SKM-1 treated with dmso at 0.1 percent for 144 hours (cell line): ENCODE data around the gene COL4A6.

Experiments used
- DNase-seq: peaks from one replicate; lab custom pipeline; 2025; ENCODE audit not compliant: unreplicated experiment; lab: John Stamatoyannopoulos, UW

COL4A6 gene

DNA sequence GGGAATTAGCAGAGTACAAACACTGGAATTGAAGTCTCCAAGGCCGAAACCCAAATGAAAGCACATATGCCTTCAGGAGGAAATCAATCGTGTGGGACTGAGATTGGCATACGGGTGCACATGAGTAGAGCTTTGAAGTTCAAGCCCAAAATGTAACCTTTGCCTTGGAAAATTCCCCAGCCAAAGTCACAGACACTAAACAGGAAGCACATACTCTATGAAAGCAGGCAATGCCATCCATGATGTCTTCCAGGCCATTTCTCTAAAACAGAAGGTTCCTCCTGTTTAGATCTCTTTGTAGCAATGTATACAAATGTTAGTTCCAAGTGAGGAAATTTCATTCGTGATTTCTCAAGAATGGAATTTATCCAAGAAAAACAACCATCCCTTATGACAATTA lies 162.5 kb downstream of the COL4A6 start:
- DNase-seq, result no peak

DNA sequence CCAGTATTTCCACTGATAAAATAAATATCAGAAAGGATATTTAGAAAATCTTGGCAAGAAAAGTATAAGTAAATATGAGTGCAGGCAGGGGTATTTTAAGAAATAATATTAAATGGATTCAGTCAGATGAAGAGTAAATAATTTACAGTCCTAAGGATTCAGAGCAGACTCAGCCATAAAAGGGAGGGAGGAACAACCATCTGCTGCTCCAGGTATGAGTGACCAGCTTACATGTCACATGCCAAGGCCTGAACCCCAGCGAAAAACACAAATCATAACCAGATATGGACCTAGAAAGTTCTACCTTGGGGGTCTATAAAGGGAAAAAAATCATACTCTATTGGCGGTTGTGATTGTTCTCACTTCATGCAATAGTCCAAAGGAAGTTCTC lies 166.8 kb downstream of the COL4A6 start:
- DNase-seq, result no peak

DNA sequence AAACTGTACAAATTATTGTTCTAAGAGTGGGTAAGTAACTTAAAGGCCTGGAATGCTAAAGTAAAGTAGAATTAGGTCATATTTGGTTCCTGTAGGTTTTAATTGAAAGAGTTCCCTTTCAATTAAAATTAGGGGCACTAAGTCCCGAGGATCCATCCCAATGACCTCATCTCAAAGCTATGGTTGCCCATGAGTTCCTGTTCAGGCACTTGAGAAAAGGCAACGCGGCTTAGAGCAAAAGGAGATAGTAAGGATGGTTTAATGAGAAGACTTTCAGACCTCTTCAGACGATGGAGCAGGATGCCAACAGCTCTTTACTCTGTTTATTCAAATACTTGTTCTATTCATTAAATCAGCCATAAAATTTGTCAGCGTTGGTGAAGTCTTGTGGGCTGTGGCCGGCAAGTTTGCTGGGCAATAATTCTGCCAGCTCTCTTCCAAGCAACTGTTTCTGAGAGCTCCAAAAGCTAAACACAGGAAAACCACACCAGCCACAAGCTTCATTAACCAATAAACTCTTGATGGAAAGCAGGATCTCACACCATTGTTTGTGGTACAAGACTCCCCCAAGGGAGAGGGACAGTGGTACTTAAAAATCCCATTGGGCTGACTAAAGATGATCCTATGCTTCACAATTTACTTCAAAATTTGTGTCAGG lies 167.4 kb downstream of the COL4A6 start:
- DNase-seq, result no peak

DNA sequence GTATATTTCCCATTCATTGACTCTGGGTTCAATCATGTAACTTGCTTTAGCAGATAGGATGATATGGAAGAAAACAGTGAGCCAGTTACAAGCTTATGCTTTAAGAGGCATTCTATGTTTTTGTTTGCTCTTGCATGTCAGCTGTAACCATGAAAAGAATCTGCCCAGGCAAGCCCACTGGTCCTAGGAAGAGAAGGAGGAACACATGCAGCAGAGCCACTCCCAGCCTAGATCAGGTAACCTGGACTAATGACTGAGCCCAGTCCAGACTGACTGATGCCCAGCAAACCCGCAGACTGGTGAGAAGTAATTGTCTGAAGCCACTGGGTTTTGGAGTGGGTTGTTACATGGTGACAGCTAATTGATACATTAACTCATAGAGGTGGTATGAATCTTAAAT lies 167.9 kb downstream of the COL4A6 start:
- DNase-seq, result no peak

DNA sequence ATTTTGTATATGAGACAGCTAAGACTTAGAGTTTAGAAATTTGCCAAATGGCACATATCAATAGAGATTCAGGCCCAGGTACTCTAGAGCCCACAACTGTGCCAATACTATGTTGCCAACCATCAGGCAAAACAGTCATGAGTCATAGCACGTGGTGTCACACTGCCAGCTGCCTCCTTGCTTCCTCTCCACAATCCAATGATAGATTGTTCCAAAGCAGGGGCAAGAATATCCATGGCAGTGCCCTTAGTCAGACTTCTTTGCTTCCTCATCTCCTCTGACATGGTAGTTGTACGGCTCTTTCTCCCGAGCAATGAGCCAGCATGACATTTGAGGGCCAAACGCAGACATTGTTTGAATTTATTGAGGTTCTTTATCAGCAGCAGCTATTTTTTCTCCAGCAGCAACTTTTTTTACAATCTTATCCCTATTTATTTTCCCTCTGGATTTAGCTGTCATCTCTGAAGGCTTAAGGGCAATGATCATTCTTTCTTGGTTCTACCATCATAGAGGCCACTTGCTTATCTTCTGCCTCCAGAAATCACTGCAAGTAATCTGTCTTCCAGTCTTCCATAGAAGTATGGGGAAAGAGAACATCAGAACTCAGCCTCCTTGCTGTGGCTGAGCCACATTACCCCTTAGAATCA lies 169.7 kb downstream of the COL4A6 start:
- no peak for DNase-seq

DNA sequence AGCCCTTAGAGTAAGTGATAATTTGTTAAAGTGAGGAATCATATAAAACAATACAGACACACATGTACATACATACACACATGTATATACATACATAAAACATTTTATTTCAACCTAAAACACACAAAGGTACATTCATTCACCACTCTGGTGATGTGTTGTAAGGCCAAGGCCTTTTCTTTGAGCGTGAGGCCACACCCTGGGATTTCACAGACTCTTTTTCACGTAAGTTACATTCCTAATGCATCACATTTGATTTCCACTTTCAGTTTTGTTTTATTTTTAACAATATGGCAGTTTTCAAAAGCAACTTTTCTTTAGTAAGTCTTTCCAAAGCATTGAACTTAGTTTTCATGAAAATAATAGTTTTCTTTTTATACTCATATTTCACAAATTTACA lies 170.7 kb downstream of the COL4A6 start:
- no peak for DNase-seq

DNA sequence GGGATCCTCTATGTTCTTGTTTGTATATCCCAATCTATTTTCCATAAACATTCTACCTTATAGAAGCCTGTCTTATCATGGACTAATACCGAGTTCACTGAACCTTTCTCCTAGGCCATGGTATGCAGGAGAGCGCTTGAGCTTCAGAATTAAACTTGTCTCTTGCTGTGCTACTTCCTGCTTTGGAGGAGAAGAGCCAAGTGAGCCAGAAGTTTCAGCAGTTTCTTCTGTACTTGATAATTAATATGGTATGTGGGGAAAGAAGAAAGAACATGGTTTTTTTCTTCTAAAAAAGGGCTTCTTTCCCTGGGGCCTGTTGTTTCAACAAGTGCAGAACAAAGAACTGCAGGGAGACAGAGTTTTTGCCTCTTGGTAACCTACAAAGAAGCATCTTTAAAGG lies 173.8 kb downstream of the COL4A6 start:
- DNase-seq, result no peak

DNA sequence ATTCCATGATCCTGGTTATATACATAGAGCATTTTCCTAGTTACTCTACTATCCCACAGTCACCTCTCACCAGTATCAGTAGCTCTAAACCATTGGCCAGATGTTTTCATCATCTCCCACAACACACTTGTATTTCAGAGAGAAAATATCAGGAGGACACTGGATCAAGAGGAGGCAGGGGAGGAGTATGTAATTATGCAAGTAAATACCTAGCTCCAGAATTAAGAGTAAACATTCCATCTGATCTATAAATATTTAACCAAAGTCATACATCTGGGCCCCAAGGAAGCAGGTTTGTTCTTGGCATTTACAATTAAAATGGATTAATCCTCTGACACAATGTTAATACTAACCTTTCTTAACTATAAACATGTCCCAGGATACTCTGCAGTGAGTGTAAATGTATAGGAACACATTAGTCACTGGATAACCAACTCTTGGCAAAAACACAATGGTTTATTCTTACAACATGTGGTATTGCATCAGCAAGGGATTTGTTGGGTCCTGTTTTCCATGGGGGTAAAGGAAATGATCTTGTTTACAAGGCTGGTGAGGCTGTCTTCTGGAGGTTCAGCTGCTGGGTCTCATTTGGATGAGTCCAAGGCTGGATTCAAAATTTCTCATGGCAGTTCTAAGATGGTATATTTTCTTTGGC lies 176.5 kb downstream of the COL4A6 start:
- DNase-seq, result no peak

DNA sequence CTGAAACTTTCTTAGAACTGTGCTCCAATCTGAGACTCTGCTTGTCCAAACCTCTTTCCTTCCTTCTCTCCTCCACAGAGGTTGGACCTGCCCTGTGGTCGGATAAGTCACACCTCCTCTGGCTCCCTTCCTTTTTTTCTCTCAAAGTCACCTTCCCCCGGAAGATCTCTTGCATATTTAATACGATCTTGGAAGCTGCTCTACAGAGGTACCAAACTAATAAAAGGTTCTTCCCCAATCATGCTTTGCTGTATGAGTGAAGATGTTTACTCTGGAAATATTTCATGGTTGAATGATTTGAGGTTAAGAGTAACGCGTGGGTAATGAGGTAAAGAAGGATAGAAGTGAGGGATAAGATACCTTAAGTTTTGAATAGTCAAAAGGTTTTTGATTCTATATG lies 180.7 kb downstream of the COL4A6 start:
- DNase-seq, result no peak

DNA sequence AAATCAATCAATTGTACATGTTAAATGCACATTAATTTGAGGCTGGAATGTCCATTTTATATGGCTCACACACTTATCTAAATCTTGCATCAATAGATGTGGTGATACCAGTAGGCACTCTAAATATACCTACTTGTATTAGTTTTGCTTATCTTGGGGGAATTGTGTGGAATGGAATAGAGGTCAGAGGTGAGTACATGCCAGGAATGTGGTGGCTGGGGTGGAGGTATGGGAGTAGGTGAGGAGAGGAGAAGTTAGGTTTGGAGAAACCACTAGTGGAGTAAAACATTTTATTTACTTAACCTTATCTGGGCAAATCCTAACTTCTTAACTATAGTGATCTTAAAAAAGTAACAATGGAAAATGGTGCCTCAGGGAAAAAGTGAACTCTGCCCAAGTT lies 183.6 kb downstream of the COL4A6 start:
- no peak for DNase-seq

DNA sequence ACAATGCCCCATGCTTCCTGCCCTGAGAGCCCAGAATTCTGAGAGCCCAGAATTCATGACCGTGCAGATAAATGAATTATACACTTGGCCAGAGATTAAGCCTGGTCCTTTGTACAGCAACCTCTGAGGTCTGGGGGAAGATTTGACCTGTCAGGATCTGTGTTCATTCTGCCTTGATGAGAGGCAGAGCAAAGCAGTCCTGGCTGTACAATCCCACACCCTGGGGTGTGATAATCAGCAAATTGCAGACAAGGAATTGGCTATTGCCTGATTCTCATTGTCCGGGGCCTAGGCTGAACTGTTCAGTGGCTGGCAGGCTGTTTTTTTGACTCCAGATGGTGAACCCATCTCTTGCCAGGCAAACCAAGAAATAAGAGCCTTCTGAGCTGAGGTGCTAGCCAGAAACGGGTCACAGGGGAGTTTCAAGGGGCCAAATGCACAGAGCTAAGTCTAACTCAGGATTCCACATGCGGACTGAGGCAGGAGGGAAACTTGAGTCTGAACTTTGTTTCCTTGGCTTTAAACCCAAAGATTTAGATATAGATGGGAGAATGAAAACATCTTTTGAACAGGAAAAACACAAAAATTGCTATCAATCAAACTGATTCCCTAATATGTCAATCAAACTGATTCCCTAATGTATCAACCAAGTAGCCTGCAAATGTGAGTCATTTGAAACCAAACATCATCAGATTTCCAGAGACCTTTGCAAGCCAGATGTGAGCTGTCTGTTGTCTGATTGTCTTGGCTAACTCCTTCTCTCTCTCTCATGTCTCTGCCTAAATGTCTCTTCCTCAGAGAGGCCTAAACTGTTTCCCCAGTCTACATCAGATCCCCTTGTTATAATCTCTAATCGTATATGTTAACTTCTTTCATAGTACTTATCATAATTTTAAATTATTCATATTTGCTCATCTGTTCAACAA lies 187.3 kb downstream of the COL4A6 start:
- DNase-seq, result no peak

DNA sequence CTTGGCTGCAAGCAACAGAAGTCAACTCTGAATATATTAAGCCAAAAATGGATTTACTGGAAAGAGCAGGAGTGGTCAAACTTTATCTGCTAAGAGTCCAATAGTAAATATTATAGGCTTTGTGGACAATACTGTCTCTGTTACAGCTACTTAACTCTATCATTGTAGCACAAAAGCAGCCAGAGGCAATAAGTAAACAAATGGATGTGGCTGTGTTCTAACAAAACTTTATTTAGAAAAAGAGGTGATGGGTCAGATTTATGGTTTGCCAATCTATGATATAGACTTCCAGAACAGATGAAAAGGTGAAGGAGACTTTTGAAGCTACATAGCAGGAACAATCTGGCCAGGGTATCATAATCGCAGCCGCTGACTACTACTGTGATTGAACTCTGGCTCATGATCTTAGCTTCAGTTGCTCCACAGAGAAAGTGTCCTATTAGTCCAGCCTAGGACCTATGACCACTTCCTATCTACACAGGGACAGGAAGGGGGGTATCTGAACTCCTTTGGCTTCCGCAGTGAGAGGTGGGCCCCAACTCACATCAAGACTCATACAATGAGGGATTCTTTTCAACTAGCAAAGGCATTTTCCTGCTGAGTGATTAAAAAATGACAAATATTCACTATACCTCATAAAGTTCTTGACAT lies 191.8 kb downstream of the COL4A6 start:
- no peak for DNase-seq

DNA sequence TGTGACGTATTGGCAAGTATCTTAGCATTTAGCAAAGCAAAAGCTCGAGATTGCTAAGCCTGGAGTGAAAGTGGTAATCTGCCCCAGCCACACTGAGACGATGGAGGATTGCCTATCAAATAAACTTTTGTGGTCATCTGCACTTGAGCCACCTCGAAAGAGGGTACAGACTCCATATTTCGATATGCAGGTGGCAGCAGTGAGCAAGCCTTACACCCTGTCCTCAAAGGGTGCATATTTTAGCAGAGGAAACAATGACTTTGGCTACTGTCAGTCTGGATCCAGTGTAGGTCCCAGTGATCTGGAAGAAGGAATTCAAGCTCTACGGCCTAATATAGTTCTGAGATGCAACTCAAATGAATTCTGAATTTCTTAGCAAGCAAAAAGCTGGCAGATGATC lies 192.8 kb downstream of the COL4A6 start:
- DNase-seq, result no peak

DNA sequence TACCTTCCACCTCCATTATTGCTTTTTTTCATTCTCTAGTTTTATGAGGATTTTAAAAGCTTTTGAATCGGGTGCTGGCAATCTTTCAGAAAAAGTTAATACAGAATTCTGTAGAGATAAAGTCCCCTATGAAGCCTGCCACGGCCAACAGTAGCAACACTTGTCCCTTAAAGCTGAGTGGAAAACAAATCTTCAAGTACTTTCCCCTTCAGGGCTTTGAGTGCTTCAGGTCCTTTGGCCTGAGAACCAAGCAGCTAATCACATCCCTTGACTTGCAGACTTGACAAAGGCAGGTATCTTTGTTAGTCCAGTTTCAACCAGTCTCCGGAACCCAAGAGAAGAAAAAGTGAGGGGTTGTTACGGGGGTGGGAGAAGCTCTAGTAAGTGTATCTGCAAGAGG lies 202.2 kb downstream of the COL4A6 start:
- DNase-seq, result no peak

DNA sequence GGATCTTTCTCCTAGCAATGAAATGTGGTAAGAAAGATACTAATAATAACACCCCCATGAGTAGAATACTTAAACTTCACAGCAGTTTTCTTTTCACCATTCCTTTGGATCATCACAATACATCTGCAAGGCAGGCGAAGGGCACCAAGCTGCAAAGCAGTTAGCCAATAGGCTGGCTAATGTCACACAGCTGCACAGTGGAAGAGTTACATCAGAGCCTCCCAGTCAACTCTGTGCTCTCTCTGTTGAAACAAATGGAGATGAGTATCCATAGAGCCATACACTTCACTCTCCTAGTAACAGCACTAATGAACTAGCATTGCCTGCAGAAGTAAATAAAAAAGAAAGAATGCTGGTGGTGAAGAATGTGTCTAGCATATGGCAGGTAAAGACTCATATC lies 207.6 kb downstream of the COL4A6 start:
- no peak for DNase-seq

DNA sequence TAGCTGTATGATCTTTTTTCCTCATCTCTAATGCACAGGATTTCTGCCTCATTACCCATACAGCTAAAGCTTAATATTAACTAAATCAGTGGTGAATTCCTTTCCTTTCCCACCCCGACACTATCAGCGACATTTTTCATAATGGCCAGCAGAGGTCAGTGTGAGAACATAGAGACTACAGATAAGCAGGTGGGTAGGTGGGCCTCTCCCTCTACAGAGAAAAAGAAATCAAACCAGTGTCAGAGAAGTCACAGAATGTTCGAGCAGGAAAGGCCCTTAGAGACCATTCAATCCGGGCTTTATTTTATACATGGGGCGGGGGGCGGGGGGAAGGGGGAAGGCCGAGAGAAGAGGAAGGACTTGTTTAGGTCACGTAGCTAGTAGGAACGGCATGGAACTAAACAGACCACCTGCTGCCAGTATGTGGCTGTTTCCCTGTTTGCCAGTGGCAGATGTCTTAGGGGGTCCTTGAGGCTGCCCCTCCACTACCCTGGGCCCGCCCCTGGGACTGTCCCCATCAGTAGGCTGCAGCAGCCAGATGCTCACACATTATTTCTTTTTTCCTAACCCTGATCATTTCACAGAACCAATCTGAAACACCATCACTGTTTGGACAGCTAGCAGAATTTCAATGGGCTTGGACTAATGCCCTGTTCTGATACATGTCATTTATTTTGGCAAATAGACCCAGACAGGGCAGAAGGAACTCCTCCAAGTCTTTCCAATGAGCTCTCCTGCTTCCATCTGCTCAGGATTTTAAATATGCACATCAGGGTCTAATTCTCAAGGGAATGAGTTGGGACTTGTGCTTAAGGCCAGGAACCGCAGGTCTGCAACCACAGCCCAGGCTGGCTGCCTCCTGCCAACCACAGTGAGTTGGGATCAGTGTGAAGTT lies 213.2 kb downstream of the COL4A6 start:
- DNase-seq, result no peak

DNA sequence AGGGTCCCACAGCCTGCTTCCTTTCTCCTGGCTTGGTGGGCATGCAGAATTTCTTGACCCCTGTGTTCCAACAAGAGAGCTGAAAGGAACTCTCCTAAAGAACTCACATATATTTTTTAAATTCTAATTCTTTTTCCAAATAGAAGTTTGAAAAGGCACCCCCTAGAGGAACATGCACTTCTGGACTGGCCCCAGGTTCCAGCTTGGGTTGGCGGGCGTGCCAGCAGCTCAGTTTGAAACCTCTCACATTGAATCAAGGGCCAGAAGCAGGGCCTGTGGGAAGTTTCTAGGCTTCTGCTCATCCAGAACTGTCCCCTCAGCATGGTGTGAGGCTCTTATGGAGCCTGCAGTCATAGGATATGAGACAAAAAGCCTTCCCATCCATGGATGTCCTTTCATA lies 214.0 kb downstream of the COL4A6 start:
- DNase-seq, result no peak

DNA sequence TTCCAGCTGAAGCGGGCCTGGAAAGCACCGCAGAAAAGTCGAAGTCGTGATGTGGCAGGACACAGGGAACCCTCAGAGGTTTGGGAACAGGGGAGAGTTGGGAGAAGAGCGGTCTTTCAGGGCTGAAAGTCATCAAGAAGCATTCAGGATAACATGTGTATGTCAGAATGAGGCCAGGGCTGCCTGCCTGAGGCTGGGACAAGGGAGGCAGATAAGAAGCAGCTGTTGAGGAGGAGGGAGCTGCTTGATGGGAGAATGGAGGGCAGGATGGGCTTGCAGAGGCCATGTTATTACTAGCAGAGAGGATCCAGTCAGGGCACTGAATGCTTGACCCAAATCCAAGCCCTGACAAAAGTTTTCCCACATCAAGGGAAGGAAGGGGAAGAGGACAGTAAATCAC lies 214.6 kb downstream of the COL4A6 start:
- DNase-seq, result no peak

DNA sequence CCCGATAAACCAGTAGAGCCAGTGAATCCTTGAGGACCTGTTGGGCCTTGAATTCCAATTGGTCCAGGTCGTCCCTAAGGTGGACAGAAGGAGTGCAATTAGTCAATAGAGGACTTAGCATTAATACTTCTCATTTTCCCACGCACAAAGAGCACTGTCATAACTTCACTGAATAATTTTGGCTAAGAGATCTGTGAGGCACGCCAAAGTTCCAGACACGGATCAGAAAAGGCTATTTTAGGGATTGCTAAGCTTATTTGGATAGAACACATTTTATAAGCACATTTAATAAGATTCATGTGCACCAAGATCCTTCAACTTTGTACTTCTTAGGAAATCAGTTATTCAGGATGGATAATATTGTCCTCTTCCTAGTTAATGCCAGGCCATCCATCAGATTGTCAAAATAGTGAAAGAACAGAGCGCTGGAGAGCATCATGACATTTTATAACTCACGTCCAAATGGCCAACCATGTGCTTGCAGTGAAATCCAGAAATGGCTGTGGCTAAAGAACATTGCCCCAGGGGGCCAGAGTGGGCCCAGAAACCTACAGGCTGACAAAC lies 216.8 kb downstream of the COL4A6 start:
- no peak for DNase-seq
